ENCODE measurements around the gene ADGRG6.
"Not testable (repeated sequence)": the region's sequence is repeated elsewhere in the genome, so short reads cannot be mapped to it uniquely, and the experiment has no call there.

The ADGRG6 gene

DNA sequence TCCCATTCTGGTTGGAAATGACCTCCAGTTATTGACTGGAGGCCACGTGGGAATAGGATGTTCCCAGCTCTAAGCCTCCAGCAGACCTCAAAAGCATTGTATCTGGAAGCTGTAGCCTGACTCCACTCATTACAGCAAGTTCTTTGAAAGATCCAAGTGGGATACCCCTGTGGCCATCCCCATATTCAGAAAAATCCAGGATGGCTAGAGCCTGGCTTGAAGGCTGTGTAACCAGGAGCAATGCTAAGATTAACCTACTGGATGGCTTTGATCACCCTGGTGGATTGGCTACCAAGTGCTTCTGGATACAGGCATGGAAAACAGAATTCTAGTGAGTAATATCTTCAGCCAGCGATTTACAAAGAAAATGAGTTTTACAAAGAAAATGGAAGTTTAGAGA lies 151.2 kb downstream of the ADGRG6 start:
- DNase-seq, result no peak

DNA sequence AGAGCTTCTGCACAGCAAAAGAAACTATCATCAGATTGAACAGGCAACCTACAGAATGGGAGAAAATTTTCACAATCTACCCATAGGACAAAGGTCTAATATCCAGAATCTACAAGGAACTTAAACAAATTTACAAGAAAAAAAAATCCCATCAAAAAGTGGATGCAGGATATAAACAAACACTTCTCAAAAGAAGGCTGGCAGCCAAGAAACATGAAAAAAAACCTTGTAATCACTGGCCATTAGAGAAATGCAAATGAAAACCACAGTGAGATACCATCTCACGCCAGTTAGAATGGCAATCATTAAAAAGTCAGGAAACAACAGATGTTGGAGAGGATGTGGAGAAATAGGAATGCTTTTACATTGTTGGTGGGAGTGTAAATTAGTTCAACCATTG lies 152.4 kb downstream of the ADGRG6 start:
- DNase-seq, result not testable (repeated sequence)

DNA sequence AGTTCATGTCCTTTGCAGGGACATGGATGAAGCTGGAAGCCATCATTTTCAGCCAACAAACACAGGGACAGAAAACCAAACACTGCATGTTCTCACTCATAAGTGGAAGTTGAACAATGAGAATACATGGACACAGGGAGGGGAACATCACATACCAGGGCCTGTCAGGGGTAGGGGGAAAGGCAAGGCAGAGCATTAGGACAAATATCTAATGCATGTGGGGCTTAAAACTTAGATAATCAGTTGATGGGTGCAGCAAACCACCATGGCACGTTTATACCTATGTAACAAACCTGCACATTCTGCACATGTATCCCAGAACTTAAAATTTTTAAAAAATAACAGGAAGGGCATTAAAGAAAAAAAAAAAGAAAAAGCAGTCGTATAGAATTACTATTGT lies 153.0 kb downstream of the ADGRG6 start:
- not testable (repeated sequence) for DNase-seq

- no peak for DNase-seq
Observed at GRCh38 chr6:142455957-142456589, 154.3 kb downstream of the ADGRG6 start.

GRCh38 chr6:142457638-142458406 lies 156.0 kb downstream of the ADGRG6 start:
- no peak for DNase-seq

GRCh38 chr6:142458836-142459235 lies 157.0 kb downstream of the ADGRG6 start:
- DNase-seq, result no peak

GRCh38 chr6:142459271-142459670 lies 157.5 kb downstream of the ADGRG6 start:
- DNase-seq, result no peak

DNA sequence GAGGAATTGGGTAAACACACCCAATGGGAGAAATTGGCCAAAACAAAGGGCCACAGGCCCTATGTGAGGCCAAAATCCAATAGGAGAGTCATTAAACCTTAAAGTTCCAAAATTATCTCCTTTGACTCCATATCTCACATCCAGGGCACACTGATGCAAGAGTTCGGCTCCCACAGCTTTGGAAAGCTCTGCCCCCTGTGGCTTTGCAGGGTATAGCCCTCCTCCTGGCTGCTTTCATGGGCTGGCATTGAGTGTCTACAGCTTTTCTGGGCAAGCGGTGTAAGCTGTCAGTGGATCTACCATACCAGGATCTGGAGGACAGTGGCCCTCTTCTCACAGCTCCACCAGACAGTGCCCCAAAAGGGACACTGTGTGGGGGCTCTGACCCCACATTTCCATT lies 160.5 kb downstream of the ADGRG6 start:
- DNase-seq, result no peak

- DNase-seq, result no peak
Observed at GRCh38 chr6:142463988-142464387, 162.2 kb downstream of the ADGRG6 start.

- no peak for DNase-seq
Observed at GRCh38 chr6:142469220-142469619, 167.4 kb downstream of the ADGRG6 start.

DNA sequence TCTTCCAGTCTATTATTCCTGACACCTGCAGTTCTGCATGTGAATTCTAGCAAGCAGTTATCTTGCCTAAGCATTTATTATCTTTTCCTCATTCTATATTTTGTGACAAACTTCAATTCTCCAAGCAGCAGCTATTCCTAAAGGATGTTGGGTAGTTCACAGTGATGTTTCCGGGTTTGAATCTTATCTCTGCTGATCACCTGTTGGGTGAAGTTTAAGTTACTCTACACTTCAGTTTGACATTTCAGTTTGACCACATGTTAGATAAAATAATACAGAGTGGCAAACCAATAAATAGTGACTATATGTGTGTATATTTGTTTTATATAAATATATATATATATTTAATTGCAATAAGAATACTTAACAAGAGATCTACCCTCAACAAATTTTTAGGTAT lies 168.6 kb downstream of the ADGRG6 start:
- no peak for DNase-seq

GRCh38 chr6:142474531-142475289 lies 172.9 kb downstream of the ADGRG6 start:
- DNase-seq, result peak in 1 of 2 donors; percentile 51

DNA sequence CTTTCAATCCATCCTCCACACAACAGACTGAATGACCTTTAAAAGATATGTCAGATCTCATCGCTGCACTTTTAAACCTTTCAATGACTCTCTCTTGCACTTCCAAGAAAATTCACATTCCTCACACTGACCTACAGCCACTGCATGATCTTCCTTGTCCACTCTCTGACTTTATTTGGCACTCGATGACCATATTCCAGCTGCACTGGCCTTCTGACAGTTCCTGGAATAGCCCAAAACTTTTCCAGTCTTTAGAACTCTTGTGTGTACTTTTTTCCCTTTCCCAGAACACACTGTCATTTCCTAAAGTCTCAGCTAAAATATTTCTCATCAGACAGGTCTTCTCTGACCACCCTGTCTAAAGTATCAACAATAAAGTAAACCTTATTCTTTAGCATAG lies 174.6 kb downstream of the ADGRG6 start:
- DNase-seq, result no peak

DNA sequence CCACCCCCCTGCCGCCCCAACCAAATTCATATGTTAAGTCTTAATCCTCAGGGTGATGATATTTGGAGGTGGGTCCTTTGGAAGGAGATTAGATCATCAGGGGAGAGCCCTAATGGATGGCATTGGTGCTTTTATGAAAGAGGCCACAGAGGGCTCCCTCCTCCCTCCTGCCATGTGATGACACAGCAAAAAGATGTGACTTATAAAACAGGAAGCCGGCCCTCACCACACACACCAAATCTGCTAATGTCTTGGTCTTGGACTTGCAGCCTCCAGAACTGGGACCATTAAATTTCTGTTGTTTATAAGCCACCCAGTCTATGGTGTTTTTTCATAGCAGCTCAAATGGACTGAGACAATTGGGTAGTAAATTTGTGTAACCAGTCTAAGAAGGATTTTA lies 176.3 kb downstream of the ADGRG6 start:
- DNase-seq, result no peak

GRCh38 chr6:142481466-142481865 lies 179.7 kb downstream of the ADGRG6 start:
- no peak for DNase-seq

- DNase-seq, result no peak
Observed at GRCh38 chr6:142482249-142482648, 180.4 kb downstream of the ADGRG6 start.

DNA sequence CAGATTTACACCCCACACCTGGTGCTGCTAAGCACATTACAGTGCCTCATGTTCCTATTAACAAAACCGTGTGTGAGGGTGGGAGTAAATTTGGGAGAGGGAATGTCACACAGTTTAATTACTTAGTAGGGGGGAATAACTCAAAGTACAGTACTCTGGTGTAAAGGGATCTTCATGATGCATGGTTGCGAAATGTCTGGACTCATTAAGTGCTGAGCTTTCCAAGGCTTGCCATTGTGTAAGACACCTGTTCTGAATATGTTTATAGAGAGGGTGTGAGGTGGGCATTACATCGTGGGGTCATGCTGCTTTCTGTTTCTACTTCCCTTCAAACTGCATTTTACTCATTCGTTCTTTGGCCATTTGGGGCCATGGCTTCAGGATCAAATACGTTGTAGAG lies 181.2 kb downstream of the ADGRG6 start:
- DNase-seq, result no peak

GRCh38 chr6:142485256-142485655 lies 183.4 kb downstream of the ADGRG6 start:
- DNase-seq, result no peak

GRCh38 chr6:142489722-142490610 lies 188.2 kb downstream of the ADGRG6 start:
- DNase-seq, result no peak

Measured in CD4-positive, alpha-beta T cell treated with Interferon alpha-2 for 1 hour (primary cell).